GM10266 (cell line): ENCODE data around the gene CPNE1.

Experiments
- DNase-seq: peaks from one replicate; pipeline ENCODE4 v3.0.0; 2012; ENCODE audit errors: extremely low spot score
- TF ChIP-seq, protein P1 (sequence below): IDR thresholded peaks from 2 replicates; pipeline ENCODE4 v1.5.1; 2012; ENCODE audit warnings: mild to moderate bottlenecking, low read depth; ENCODE audit not compliant: control insufficient read depth, insufficient read depth; ENCODE audit errors: missing control alignments

CPNE1 gene

DNA sequence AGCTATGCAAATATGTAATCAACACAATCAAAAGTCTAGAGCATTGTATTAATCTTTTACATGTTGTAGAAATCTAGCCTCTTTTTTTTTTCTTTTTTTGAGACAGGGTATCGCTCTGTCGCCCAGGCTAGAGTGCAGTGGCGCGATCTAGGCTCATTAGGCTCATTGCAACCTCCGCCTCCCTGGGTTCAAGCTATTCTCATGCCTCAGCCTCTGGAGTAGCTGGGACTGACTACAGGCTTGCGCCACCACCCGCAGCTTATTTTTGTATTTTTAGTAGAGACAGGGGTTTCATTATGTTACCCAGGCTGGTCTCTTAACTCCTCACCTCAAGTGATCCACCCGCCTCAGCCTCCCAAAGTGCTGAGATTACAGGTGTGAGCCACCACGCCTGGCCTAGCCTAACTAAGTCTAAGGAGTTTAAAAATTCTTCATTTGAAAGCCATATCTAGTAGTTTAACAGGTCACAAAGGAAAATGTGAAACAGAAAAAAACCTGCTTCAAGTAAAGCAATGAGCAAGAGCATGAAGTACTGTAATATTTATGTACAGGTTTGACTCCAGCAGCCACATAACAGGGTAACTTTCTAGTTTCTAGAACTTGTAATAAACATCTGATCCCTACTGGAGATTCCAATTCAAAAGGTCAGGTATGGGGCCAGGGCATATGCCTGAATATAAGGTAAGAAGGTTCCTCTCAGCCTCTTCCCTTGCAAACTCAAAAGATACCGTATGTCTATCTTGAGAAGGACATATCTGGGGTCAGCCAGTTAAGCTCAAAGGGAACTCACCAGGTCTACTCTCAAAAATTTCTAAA lies 4.4 kb downstream of the CPNE1 start:
- TF ChIP-seq, protein P1, sequence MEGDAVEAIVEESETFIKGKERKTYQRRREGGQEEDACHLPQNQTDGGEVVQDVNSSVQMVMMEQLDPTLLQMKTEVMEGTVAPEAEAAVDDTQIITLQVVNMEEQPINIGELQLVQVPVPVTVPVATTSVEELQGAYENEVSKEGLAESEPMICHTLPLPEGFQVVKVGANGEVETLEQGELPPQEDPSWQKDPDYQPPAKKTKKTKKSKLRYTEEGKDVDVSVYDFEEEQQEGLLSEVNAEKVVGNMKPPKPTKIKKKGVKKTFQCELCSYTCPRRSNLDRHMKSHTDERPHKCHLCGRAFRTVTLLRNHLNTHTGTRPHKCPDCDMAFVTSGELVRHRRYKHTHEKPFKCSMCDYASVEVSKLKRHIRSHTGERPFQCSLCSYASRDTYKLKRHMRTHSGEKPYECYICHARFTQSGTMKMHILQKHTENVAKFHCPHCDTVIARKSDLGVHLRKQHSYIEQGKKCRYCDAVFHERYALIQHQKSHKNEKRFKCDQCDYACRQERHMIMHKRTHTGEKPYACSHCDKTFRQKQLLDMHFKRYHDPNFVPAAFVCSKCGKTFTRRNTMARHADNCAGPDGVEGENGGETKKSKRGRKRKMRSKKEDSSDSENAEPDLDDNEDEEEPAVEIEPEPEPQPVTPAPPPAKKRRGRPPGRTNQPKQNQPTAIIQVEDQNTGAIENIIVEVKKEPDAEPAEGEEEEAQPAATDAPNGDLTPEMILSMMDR: no peak
- no peak for DNase-seq

DNA sequence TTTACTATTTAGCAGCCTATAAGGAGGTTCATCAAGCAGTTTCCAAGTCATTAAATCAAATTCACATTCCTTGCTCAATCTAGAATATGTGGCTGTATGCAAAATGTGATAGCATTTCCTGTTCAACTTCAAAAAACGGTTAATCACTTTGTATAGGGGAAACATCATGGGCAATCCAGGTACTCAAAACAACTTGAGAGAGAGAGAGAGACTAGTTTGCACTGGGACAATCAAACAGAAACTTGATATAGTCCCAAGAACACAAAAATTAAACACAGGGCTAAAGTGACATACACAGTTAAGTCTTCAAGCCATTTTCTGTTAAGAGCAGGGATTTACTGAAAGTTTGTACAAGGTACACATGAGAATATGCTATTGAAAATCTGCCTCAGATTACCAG lies 7.4 kb downstream of the CPNE1 start:
- DNase-seq: no peak
- TF ChIP-seq, protein P1: no peak

GRCh38 chr20:35654415-35654814 lies 10.3 kb downstream of the CPNE1 start:
- TF ChIP-seq, protein P1: no peak

GRCh38 chr20:35653893-35654292 lies 10.8 kb downstream of the CPNE1 start:
- TF ChIP-seq, protein P1: no peak
- no peak for DNase-seq

More at GRCh38 chr20:35654415-35654814, 10.3 kb downstream of the CPNE1 start:
- DNase-seq: no peak

- TF ChIP-seq, protein P1: no peak
- no peak for DNase-seq
Observed at GRCh38 chr20:35653430-35653734, 11.3 kb downstream of the CPNE1 start.

- TF ChIP-seq, protein P1: no peak
- no peak for DNase-seq
Observed at GRCh38 chr20:35652641-35653429, 11.9 kb downstream of the CPNE1 start.

GRCh38 chr20:35651958-35652357 lies 12.7 kb downstream of the CPNE1 start:
- TF ChIP-seq, protein P1: no peak
- no peak for DNase-seq
